ENCODE measurements around the gene BTC.

GRCh38 chr4:74800310-74800709, 6.0 kb upstream of the BTC start:
- TF ChIP-seq SUZ12 (IDR thresholded peaks at IDR 0.05) (no peak), BHLHE40 (IDR thresholded peaks at IDR 0.05; ENCODE audit: borderline replicate concordance) (no peak), FOXK2 (IDR thresholded peaks at IDR 0.05) (no peak), FOXM1 (IDR thresholded peaks at IDR 0.05; ENCODE audit: borderline replicate concordance) (no peak), TARDBP (IDR thresholded peaks at IDR 0.05) (no peak), SP1 (IDR thresholded peaks at IDR 0.05) (no peak), HDGF (IDR thresholded peaks at IDR 0.05; ENCODE audit: borderline replicate concordance) (no peak)

Data from HEK293T (cell line).